ENCODE results near the gene FANCE.

Gene FANCE

DNA sequence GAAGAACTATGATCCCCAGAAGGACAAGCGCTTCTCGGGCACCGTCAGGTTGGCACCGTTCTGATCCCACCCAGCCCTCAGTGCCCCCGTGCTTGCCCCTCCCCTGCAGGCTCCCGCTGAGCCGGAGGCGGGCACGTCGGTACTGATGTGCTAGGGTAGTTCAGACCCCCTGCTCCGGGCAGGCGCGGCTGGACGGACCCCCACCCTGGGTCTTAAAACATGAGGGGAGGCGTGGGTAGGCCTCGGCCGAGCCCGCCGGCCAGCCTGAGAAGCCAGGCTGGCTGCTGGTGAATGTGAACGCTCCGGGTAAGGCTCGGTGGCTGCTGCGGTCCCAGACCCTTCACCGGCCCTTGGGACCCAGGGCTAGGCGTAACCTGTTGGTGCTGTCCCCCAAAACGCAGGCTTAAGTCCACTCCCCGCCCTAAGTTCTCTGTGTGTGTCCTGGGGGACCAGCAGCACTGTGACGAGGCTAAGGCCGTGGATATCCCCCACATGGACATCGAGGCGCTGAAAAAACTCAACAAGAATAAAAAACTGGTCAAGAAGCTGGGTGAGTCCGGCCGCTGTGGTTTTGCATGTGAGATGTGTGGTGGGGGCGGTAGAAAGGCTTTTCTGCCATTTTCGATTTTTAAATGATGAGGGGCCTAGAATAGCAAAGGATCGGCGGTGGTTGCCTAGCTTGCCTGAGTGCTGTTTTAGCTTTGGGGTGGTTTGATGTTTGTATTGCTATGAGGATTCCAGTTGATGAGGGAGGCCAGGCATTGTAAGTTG lies 17.0 kb downstream of the FANCE start:
- DNase-seq = peak; percentile 80

DNA sequence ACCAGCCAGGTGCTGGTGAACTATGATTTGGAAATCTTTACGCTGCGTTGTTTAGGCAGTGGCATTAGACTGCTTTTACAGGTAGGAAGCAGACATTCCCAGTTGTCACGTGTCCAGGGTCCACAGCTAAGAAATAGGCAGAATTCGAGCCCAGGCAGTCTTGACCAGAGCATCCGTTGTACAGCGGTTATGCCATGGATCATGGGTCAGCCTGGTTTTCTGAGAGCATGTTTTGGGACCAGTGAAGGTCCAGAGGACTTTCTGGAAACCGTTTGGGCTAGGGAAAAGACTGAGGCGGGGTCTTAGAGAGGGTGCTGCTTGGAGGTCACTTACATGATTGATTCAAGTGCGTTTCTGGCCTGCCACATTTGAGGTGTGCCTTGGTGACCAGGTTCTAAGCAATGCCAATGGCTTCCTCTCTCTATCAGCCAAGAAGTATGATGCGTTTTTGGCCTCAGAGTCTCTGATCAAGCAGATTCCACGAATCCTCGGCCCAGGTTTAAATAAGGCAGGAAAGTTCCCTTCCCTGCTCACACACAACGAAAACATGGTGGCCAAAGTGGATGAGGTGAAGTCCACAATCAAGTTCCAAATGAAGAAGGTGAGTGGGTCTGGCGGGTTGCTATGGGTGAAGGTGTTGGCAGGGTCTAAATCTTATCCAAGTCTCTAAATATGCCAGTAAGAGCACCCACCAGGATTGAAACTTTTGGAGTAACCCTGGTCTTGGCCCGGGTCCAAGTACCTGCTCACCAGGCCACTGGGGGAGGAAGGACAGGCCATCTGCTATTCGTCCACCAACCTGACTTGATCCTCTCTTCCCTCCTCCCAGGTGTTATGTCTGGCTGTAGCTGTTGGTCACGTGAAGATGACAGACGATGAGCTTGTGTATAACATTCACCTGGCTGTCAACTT lies 17.9 kb downstream of the FANCE start:
- peak; percentile 49 for DNase-seq

DNA sequence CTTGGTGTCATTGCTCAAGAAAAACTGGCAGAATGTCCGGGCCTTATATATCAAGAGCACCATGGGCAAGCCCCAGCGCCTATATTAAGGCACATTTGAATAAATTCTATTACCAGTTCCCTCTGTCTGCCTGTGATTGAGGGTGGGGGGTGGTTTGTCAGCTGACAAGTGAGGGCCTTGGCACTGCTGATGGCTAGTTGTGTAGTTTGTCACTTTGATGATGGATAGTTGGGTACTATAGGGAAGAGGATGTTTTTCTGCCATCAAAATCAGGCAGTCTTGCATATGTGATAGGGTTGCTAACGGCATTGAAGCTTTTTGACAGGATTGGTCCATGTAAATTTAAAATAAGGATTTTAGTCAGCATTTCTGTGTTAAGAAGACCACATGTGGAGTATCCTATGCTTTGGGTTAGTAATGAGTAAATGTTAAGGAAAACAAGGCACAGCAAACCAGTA lies 18.6 kb downstream of the FANCE start:
- DNase-seq = no peak

DNA sequence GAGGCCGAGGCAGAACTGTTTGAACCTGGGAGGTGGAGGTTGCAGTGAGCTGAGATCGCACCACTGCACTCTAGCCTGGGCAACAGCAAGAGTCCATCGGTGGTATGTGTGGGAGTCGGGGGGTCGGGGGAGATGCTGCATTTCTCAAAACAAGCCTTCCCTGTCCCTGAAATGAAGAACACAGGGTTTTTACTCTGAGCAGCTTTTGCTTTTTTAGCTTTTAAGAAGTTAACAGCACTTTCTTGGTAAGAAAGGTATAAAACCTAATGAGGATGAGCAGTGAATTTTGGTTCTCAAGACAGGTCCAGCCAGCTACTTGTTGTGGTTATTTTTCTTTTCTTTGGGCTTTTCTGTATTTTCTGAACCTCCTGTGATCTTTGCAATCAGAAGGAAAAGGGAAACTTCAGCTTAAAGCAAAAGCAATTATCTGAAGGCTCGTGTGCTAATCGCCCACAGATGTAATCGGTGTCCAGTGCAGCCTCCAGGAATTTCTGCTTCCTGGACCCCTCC lies 19.8 kb downstream of the FANCE start:
- DNase-seq = no peak

DNA sequence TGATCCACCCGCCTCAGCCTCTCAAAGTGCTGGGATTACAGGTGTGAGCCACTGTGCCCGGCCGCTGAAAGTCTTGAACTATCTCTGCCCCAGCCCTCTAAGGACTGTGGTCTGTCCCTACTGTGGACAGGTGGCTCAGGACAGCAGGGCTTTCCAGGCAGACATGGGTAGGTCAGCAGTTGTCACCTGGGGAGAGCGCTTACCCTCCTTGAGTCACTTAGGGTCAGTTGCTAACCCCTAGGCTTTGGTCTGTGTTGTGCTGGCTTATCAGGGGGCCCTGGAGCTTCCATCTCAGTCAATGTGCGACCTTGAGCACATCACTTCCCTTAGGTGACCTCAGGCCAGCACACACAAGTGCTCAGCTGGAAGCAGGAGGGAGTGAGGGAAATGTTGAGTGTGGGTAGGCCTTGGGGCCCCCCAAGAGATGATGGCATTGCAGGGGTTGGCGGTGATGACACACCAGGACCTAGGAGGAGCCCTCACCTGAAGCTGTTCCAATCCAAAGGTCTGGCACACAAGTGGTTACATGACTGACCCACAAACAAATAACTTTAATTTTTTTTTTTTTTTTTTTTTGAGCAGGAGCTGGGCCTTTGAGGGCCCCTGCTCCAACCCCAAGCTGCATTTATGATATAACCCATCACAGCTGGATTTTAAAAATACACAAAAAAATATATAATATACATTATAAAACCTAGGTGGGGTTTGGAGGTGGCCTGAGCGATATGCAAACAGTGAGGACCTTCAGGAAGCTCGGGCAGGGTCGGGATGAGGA lies 21.1 kb downstream of the FANCE start:
- DNase-seq = no peak

DNA sequence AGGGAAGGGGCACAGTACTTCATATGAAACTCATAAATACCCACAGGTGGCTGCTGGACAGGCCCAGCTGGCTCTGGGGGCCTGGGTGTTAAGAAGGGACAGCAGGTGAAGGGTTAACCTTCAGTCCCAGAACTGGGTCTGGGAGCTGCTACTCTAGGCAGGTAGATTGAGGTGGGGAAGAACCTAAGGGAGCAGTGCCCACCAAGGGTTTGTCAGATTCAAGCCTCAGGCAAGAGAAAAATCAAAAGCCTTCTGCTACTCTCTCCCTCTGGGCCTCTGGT lies 21.7 kb downstream of the FANCE start:
- DNase-seq = no peak

DNA sequence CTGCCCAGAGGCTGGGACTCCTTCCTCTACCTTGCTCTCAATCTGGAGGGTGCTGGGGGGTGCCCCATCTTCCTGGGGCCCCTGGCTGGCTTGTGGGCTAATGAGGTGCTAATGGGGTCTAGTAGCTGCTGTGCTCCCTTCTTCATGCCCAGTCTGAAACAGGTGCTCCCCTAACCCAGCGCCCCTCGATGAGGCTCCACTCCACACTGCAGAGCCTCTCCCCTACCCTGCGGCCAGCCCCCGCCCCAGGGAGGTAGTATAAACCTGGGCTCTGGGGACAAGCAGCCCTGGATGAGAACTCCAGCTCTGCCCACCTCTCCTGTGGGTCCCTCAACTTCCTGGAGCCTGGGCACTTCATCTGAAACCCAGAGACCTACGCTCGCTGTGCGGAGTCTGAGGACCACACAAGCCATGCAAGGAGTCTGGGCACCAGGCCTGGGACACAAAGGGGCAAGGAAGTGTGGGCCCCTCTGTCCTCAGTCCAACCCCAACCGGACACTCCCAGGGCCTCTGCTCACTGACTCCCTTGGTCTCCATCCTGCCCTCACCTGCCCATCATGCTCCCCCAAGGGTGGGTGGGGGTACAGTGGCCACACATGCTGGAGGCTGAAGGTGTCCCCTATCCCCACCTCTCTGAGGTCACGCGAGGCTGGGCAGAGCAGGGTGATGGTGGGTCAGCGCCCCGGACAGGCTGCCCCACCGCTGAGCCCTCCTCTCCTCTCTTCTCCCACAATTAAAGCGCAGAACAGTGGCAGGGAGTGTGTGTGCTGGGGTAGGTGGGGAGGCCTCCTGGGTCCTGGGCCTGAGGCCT lies 22.2 kb downstream of the FANCE start:
- DNase-seq = no peak

DNA sequence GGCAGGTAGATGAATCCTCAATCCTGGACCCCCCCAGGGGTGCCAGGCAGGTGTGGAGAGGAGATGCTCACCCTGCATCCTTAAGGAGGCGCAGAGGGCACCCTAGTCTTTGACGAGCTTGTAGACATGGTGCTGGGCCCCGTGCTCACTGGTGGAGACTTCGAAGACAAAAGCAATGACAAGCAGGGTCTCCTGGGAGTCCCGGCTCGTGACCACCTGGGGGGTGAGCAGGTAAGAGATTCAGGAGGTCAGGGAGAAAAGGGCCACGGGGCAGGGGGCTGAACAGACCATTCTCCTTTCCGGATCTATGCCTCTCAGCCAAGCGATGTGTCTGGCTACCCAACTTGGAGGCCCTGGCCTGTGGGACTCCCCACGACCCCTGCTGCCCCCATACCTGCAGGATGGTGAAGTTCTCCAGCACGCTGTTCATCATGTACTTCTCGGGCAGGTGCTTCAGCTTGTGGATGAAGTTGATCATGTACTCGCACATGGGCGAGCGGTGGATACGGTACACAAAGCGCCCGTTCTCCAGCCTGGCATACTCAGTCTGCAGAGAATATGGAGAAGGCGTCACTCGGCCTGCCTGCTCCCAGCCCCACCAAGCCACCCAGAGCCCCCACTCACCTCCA lies 22.9 kb downstream of the FANCE start:
- DNase-seq = no peak

DNA sequence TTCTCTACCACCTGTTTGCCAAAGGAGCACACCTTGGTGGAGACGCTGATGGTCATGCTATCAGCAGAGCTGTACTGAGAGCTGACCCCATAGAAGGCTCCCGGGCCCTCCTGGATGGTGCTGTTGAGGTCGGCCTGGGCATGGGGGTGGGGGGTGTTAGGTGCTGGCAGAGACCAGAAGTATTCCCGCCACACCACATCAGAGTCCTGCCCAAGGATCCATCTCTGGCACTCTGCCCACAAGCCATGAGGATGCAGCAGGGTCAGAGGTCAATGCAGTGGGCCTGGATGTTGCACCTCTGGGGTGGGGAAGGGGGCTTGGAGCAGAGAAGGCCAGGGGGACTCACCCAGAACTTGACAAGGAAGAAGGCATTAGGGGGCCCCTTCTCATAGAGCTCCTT lies 23.4 kb downstream of the FANCE start:
- DNase-seq = no peak

DNA sequence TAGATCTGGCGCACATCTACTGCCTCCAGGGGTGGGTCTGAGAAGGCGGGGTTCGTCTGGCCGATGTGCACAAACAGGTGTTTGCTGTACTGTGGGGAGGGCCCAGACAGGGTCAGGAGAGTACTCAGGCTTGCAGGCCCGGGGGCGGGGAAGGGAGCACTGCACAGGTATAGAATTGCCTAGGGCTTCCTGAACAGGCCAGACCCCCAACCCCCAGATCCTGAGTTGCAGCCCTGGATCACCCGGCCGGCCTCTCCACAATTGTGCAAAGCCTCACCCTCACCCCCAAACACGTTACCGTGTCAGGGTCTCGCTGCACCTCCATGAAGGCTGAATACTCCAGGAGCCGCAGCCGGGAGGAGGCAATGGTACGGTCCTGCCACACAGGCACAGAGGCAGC lies 23.9 kb downstream of the FANCE start:
- no peak for DNase-seq

DNA sequence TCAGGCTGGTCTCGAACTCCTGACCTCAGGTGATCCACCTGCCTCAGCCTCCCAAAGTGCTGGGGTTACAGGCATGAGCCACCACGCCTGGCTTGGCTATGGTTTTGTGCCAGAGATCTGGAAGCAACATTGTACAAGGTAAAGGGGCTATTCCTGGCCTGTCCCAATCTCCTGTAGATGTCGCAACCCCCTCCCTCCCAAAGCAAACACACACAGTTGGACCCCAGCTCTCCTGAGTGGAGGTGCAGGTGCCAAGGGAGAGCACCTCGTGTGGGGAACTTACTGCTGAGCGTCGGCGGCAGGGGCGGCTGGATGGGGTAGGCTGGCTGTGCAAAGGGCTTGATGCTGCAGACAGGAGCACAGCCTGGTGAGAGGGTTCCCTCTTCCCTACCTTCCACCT lies 24.9 kb downstream of the FANCE start:
- DNase-seq = peak; percentile 81

DNA sequence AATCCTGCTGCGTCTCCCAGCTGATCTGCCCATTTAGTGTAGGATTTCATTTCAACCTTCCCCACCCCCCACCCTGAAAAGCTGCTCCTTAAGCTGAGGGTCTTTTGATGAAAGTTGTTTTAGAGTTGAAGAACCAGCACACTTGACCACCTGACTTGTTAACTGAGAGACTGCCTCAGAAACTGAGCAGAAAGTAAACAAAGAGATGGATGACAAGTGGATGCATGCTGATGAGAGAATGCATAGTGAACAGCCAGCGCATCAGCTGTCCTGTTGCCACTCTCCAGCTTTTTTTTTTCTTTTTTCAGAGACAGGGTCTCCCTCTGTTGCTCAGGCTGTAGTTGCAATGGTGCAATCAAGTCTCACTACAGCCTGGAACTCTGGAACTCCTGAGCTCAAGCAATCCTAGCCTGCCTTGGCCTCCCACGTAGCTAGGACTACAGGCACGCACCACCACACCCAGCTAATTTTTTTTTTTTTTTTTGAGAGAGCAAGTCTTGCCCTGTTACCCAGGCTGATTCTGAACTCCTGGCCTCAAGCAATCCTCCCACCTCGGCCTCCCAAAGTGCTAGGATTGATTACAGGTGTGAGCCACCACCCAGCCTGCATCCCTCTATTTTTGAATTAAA lies 25.5 kb downstream of the FANCE start:
- DNase-seq = peak; percentile 93

DNA sequence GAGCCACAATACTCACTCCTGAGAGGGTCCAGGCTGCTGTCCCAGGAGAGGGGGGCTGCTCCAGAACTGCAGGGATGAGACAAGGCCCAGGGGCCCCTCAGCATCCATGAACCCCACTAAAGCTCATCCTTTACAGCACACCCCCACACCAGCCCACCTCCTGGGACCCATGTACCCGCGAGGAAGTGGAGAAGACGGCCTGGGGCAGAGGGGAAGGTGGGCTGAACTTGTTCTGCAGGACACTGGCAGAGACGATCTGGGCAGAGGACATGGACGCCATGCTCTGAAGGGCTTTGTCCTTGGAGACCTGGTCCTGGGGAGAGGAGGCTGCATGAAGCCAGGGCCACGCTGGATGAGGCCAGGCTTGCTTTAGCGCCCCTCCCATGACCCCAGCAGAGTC lies 26.1 kb downstream of the FANCE start:
- no peak for DNase-seq

DNA sequence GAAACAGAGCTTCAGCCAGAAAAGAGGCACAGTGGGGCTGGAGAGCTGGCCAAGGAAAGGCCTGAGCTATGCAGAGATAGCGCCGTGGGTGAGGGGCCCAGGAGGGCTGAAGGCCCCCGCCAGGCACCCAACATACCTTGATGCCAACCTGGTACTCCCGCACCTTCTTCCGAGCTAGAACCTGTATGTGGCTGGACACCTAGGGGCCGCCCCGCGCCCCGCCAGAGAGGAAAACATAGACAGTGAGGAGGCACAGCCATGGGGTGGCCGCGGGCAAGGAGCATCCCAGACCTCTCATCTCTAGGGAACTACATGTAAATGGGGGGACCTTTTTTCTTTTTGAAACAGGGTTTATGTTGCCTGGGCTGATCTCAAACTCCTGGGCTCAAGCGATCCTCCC lies 28.0 kb downstream of the FANCE start:
- DNase-seq = no peak

DNA sequence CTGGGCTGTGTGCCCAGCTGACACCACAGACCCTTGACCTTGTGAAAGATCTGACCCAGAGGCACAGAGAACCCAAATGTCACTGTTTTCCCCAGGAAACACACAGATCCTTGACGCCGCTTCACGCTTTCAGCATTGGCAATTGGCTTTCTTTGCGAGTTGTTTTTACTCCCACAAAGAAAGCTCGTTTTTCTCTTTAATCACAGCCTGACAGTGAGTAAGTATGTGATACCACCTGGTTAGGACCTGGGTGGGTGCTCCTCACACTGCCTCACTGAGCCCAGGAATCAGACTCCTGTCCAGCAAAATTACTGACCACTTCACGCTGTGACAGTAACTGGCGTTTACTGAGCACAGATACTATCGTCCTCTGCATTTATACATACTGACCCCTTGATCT lies 29.1 kb downstream of the FANCE start:
- no peak for DNase-seq

DNA sequence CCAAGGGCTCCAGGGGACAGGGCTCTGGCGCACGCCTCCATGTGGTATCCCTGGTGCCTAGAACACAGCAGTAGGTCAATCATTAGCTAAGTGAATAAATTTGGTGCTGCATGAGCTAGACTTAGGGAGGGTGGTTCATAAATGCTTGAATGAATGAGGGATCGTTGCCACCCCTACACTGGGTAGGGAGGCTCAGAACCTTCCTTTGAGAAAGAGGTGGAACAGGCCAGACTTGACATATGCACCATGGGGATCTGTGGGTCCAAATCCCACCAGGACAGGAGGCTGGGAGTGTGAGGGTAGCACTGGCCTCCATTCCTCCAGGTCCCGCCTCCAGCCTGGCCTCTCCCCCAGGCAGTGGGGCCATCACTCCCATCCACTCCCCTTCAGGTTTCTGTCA lies 30.9 kb downstream of the FANCE start:
- no peak for DNase-seq

DNA sequence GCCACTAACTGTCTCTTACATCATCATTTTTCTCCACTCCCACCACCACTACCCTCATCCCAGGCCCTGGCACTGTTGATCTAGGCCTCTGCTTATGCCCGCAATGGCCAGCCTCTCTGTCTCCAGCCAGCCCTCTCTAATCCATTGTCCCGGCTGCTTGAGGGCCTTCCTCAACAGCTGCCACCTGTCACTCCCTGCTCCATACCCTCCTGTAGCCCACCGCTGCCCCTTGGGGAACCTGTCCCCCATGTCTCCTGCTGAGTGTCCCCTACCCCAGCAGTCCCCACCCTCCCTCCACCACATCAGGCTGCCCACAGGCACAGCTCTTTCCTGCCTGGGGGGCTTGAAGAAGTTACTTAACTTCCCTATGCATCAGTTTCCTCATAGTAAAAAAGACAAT lies 31.4 kb downstream of the FANCE start:
- DNase-seq = no peak

DNA sequence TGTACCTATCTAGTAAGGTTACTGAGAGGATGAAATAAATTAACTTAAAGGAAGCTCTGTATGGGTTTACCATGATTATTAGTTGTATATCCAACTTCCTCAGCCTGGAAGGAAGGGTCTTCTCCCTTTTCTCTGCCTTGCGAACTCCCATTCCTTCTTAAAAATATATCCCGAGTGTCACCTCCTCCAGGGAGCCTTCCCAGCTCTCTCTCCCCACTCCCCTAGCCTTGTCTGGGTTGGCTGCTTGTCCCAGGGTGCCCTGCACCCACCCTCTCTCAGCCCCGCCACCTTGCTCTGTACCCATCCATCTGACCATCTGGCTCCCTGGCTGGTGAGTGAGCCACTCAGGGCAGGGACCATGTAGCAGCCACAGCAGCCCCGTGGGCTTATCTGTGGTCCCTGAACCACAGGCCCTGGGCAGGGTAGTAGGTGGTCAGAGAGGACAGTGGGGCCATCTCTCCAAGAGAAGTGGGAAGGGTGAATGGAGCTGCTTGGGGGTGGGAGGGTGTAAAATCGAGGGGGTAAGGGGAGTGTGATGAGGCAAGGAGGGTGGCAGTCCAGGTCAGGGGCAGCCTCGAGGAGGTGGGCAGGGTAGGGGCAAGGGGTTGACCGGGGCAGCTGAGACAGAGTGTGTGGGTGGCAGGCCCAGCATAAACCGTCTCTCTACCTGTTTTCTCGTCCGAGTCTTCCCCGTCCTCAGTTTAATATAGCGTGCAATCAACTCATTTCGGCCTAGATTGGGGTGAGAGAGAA lies 31.9 kb downstream of the FANCE start:
- DNase-seq = no peak

DNA sequence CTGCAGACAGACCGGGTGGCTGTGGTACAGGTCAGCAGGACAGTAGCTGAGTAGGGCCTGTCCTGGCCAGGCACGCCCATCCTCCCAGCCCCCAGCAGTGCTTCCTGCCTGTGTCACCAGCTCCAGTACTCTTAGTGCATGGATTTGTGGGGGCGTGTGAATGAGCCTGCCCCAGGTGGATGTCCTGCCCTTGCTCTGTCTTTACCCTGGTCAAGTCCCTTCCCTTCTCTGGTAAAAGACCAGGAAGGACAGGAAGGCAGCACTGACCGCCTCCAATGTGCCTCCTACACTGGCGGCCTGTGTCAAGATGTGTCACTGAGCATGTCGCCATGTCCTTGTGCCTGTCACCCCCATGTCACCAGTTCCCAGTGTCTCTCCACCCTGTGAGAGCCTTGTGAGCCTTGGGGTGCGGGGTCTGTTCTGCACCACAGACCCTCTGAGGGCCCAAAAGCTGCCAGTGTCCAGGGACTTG lies 32.8 kb downstream of the FANCE start:
- no peak for DNase-seq

DNA sequence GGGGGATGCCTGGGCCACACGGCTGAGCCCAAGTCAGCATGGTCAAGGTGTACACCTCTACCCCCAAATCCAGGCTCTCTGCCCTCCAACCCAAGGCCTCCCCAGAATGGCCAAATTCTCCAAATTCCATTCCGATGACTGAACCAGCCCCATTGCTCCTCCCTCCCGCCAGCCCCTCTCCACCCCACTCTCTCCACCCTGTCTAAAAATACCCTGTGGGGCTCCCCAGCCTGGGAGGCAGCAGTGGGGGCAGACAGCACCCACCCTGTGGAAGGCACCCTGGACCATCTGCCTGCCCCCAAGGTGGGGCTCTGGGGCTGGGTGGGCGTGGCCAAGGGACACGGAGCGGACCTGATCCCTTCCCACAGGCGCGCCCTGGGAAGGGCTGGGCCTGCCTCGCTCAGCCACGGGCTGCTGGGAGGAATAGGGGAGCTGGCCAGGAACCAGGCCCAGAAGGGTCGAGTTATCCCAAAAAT lies 33.3 kb downstream of the FANCE start:
- peak; percentile 30 for DNase-seq

All from NCI-H510A treated with DMSO at 0.1 percent for 48 hours (cell line).